GM19193 (cell line): Measurements from ENCODE around the gene LIAS.

Experiments
- POLR2A ChIP-seq: IDR thresholded peaks from 4 replicates; pipeline ENCODE4 v1.6.1; 2011; ENCODE audit not compliant: insufficient read depth, insufficient read length; ENCODE audit errors: extremely low read depth

The LIAS gene

DNA sequence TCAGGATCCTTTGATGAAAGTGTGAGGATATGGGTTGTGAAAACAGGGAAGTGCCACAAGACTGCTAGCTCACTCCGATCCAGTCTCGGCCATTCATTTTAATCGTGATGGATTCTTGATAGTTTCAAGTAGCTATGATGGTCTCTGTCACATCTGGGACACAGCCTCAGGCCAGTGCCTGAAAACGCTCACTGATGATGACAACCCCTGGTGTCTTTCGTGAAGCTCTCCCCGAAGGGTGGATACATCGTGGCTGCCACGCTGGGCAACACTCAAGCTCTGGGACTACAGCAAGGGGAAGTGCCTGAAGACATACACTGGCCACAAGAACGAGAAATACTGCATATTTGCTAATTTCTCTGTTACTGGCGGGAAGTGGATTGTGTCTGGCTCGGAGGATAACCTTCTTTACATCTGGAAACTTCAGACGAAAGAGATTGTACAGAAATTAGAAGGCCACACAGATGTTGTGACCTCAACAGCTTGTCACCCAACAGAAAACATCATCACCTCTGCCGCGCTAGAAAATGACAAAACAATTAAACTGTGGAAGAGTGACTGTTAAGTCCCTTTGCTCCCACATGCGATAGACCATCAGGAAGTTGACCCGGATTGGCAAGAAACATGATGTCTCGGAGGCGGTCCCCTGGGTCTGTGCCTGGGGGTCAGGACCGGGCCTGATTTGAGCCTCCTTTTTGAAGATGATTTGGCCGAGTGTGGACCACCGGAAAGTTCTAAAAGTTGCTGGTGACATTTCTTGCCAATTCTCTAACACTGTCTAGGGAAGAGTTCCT, 22.2 kb downstream of the LIAS start:
- no peak for TF ChIP-seq POLR2A

GRCh38 chr4:39484582-39485272, 25.9 kb downstream of the LIAS start:
- TF ChIP-seq POLR2A, result no peak

GRCh38 chr4:39486221-39486804, 27.5 kb downstream of the LIAS start:
- no peak for TF ChIP-seq POLR2A

GRCh38 chr4:39490322-39490721, 31.5 kb downstream of the LIAS start:
- no peak for TF ChIP-seq POLR2A

DNA sequence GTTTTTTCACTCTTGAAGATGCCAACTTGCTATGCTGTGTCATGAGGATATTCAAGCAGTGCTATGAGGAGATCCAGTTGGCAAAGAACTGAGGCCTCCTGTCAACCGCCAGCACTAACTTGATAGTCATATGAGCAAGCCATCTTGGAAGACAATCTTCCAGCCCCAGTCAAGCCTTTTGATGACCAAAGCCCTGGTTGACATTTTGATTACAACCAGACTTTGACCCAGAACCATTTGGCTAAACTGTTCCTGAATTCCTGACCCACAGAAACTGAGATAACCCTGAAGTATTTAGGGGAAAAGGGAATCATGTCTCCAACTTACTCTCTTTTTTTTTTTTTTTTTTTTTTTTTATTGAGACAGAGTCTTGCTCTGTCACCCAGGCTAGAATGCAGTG, 35.5 kb downstream of the LIAS start:
- no peak for TF ChIP-seq POLR2A

- no peak for TF ChIP-seq POLR2A
These were observed 36.8 kb downstream of the LIAS start for GRCh38 chr4:39495446-39496213.

DNA sequence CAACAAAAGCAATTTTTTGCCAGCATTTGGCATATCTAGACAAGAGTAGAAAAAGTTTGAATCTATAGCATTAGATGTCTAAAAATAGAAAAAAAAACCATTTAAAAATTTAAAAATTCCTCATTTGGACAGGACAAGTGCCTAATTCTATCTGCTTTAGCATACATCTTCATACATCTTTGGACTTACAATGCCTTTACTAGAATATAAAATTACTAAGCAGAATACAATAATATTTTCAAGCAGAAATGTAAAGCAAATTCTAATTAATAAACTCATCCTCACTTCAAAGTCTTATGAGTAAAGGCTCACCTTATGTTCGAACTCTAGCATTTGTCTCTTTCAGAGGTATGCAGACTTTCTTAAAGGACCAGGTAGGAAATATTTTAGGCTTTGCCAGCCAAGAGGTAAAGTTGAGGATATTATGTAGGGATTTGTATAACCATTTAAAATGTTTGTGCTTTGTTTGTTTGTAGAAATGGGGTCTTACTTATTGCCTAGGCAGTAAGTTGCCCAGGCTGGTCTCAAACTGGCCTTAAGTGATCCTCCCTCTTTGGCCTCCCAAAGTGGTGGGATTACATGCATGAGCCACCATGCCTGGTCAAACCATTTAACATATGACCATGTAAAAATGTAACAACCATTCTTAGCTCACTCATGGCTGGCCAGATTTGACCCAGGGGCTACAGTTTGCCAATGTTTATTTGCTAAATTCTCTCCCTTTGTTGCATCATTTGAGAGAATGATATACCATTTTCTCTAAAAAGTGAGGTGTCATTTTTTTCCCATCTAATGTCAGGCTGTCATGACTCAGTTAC, 39.3 kb downstream of the LIAS start:
- TF ChIP-seq POLR2A, result no peak

- no peak for TF ChIP-seq POLR2A
These were observed 39.8 kb downstream of the LIAS start for GRCh38 chr4:39498727-39499020.

DNA sequence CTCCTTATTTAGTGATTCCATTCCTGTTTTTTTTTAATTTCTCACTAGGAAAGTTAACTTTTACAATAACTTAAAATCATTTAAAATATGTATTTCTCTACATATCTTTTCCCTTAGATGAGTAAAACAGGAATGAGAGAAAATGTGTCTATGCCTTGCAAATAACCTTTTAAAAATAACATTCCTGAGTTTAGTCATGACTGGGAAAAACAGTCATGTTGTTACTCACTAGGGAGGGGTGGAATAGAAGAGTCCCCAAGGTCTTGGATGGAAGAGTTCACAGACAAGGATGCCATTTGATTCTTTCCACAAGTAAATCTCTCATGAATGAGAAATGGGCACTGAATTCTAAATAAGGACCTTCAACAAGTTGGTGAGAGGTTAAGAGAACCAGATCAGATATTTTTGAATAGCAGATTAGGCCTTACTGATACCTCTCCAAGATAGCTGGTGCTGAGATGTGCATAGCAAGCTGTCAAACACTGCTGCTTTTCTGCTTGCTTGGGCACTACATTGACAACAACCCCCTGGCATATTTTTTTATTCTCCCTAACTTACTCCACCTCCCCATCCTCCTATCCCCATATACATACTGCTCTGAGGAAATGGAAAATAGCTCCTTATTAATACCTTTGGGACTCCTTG, 43.3 kb downstream of the LIAS start:
- TF ChIP-seq POLR2A, result no peak

GRCh38 chr4:39504538-39504937, 45.7 kb downstream of the LIAS start:
- TF ChIP-seq POLR2A, result no peak

GRCh38 chr4:39505581-39505980, 46.7 kb downstream of the LIAS start:
- TF ChIP-seq POLR2A, result no peak

- TF ChIP-seq POLR2A, result no peak
These were observed 51.6 kb downstream of the LIAS start for GRCh38 chr4:39510348-39510929.

GRCh38 chr4:39514888-39515401, 56.1 kb downstream of the LIAS start:
- TF ChIP-seq POLR2A, result no peak
